ENCODE measurements around the gene NCAN. TPM values are rescaled to one million over a fixed set of nuclear protein-coding genes. Genes with fewer than 3 reads are reported as not detected.

Gene NCAN
- polyA plus RNA-seq, 1 donor (not counting 4 experiments of a cell fraction or from before 2014, with no cell fraction given), result not detected

- H3K36me3 ChIP-seq (ENCODE audit: control insufficient read depth in 2 of 2, extremely low read depth in 1 of 2, insufficient read depth in 2 of 2, low read length in 2 of 2), result no peaks in the 10 kb centered on the region
- H3K27ac ChIP-seq (ENCODE audit: control insufficient read depth, insufficient read depth, low read length), result no peak overlapping the region
- FAIRE-seq (no peak), DNase-seq (ENCODE audit: low read depth, low spot score) (no peak)
- TF ChIP-seq CTCF (optimal IDR thresholded peaks at IDR 0.05 in 1 of 3, IDR thresholded peaks at IDR 0.05 in 1 of 3, conservative IDR thresholded peaks at IDR 0.05 in 1 of 3; ENCODE audit: extremely low read depth in 1 of 3, insufficient read depth in 2 of 3, low read length in 3 of 3) (no peak), EZH2 (IDR thresholded peaks at IDR 0.05; ENCODE audit: low read length) (no peak)
- H3K9ac ChIP-seq (ENCODE audit: control insufficient read depth, extremely low read depth, insufficient read depth, low read length), result no peak overlapping the region
- no peaks in the 10 kb centered on the region for H3K9me3 ChIP-seq (ENCODE audit: control insufficient read depth, low read depth, low read length)
- peak overlapping the region; percentile 67 for H3K4me2 ChIP-seq (ENCODE audit: control insufficient read depth, extremely low read depth, insufficient read depth, low read depth, low read length)
- dilution Hi-C loops (cut with MboI; ENCODE audit: extremely low pct_ligation_motif_present, low sequenced_read_pairs), result no loop called here
- no peak overlapping the region for H2AFZ ChIP-seq (ENCODE audit: control insufficient read depth, low read length)
- H3K4me1 ChIP-seq (ENCODE audit: control insufficient read depth, extremely low read depth, insufficient read depth, low read length), result peaks cover 3% of the 10 kb centered on the region
- no peaks in the 10 kb centered on the region for H3K79me2 ChIP-seq (ENCODE audit: control insufficient read depth, insufficient read depth, low read length)
- H4K20me1 ChIP-seq (ENCODE audit: control insufficient read depth, extremely low read depth, insufficient read depth, low read length), result no peaks in the 10 kb centered on the region
- H3K4me3 ChIP-seq (ENCODE audit: control insufficient read depth in 2 of 3, extremely low read depth in 1 of 3, insufficient read depth in 2 of 3, low read depth in 1 of 3, low read length in 3 of 3), result no peak overlapping the region
- no peaks in the 10 kb centered on the region for H3K9me1 ChIP-seq (ENCODE audit: control insufficient read depth, extremely low read depth, insufficient read depth, low read length)
- H3K27me3 ChIP-seq (ENCODE audit: control insufficient read depth, extremely low read depth, insufficient read depth, low read length), result peaks cover 17% of the 10 kb centered on the region
These were observed 12.5 kb downstream of the NCAN start for GRCh38 chr19:19224150-19224851.

DNA sequence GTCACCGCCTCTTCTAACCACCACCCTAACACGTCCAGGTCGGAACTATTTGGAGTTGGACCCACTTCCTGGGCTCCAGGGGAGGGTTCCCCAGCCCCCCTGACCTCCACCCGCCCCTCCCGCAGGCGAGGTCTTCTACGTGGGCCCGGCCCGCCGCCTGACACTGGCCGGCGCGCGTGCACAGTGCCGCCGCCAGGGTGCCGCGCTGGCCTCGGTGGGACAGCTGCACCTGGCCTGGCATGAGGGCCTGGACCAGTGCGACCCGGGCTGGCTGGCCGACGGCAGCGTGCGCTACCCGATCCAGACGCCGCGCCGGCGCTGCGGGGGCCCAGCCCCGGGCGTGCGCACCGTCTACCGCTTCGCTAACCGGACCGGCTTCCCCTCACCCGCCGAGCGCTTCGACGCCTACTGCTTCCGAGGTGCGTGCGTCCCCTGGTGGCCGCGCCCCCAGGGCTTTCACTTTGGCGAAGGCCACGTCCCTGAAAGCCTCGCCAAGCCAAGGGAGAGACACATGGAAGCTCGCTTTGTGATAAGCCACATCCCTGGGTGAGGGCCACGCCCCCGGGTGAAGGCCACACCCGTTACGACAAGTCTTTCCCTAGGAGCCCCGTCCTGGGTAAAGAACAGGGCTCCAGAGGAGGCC lies 13.2 kb downstream of the NCAN start:
- no peaks in the 10 kb centered on the region for H3K36me3 ChIP-seq (ENCODE audit: control insufficient read depth in 2 of 2, extremely low read depth in 1 of 2, insufficient read depth in 2 of 2, low read length in 2 of 2)
- peak; percentile 33 for DNase-seq (ENCODE audit: low read depth, low spot score)
- H3K27ac ChIP-seq (ENCODE audit: control insufficient read depth, insufficient read depth, low read length), result no peak overlapping the region
- FAIRE-seq, result no peak
- H3K4me1 ChIP-seq (ENCODE audit: control insufficient read depth, extremely low read depth, insufficient read depth, low read length), result peaks cover 3% of the 10 kb centered on the region
- TF ChIP-seq CTCF (optimal IDR thresholded peaks at IDR 0.05 in 1 of 3, IDR thresholded peaks at IDR 0.05 in 1 of 3, conservative IDR thresholded peaks at IDR 0.05 in 1 of 3; ENCODE audit: extremely low read depth in 1 of 3, insufficient read depth in 2 of 3, low read length in 3 of 3) (peak; percentile 55 to 73 (median 71)), EZH2 (IDR thresholded peaks at IDR 0.05; ENCODE audit: low read length) (peak; percentile 60)
- dilution Hi-C loops (cut with MboI; ENCODE audit: extremely low pct_ligation_motif_present, low sequenced_read_pairs), result no loop called here
- no peaks in the 10 kb centered on the region for H3K9me1 ChIP-seq (ENCODE audit: control insufficient read depth, extremely low read depth, insufficient read depth, low read length)
- H2AFZ ChIP-seq (ENCODE audit: control insufficient read depth, low read length), result peak overlapping the region; percentile 69
- H3K9ac ChIP-seq (ENCODE audit: control insufficient read depth, extremely low read depth, insufficient read depth, low read length), result no peak overlapping the region
- no peaks in the 10 kb centered on the region for H3K79me2 ChIP-seq (ENCODE audit: control insufficient read depth, insufficient read depth, low read length)
- H4K20me1 ChIP-seq (ENCODE audit: control insufficient read depth, extremely low read depth, insufficient read depth, low read length), result no peaks in the 10 kb centered on the region
- no peaks in the 10 kb centered on the region for H3K9me3 ChIP-seq (ENCODE audit: control insufficient read depth, low read depth, low read length)
- H3K4me3 ChIP-seq (ENCODE audit: control insufficient read depth in 2 of 3, extremely low read depth in 1 of 3, insufficient read depth in 2 of 3, low read depth in 1 of 3, low read length in 3 of 3), result peak overlapping the region; percentile 8 to 47 (median 34)
- H3K27me3 ChIP-seq (ENCODE audit: control insufficient read depth, extremely low read depth, insufficient read depth, low read length), result peaks cover 17% of the 10 kb centered on the region
- peak overlapping the region; percentile 67 for H3K4me2 ChIP-seq (ENCODE audit: control insufficient read depth, extremely low read depth, insufficient read depth, low read depth, low read length)

Data from keratinocyte (primary cell).